Measurements from ENCODE around the gene STAT5B.

Gene STAT5B

DNA sequence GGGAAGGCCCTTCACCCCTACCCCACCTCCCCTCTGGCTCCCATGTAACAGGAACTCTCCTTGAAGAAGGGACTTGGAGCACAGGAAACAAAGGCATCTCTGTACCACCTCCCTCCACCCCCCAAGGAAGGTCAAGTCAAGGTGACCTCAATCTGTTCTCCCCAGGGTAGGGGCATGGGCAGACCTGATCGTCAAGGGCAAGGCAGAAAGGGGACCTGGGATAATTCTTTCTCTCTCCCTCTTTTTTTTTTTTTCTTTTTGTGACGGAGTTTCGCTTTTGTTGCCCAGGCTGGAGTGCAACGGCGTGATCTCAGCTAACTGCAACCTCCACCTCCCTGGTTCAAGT is 7.8 kb upstream of the STAT5B start:
- no peak for DNase-seq

DNA sequence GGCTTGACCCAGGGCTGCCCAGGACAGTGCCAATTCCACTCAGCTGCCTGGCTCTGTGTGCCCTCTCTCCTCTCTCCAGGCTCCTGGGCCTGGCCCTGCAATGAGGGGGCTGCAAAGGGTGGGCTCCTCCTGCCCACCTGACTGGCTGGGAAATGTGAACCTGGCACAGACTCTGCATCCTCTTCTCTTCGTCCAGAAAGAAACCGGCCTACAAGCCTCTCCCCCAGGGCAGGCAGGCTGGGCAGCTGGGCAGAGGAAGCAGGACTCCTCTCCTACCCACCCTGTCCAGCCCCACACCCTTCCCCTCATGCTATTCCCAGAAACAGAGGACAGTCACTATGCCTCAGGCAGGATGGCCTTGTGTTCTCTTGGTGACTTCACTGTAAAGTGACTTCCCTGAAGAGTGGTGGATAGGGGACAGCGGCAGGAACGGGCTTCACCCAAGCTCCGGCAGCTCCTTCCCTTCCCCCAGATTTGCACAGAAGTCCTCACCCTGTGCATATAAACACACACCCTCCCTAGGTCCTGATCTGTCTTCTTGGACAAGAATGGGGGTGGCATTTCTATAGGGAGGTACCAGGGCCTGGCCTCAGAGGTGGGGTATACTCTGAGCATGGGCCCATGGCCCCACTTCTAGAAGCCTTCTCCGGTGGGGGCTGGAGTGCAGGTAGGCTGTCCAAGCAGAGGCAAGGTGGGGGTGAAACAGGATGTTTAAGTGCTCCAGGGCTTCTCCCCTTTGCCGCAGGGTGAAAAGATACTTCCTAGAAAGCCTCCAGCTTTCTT is 7.2 kb upstream of the STAT5B start:
- no peak for DNase-seq

DNA sequence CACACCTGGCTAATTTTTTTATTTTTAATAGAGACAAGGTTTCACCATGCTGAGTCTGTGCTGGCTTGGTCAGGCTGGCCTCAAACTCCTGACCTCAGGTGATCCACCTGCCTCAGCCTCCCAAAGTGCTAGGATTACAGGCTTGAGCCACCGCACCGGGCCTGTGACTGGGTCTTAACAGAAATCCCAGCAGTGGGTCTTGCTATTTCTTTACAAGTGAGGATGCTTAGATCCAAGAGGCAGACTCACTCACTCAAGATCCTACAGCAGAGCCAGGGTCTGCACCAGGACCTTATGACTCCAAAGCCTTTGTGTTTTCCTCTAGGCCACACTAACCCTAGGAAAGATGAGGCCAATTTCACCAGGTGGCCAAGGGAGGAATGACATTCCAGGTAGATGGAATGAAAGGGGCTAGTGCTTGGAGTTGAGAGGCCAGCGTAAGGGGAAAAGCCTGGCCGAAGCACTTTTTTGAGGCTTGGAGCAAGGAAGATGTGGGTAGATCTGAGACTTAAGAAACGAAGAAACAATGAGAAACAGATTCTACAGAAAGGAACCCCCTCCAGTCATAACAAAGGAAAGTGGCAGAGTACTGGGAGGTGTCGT is 6.4 kb upstream of the STAT5B start:
- no peak for DNase-seq

DNA sequence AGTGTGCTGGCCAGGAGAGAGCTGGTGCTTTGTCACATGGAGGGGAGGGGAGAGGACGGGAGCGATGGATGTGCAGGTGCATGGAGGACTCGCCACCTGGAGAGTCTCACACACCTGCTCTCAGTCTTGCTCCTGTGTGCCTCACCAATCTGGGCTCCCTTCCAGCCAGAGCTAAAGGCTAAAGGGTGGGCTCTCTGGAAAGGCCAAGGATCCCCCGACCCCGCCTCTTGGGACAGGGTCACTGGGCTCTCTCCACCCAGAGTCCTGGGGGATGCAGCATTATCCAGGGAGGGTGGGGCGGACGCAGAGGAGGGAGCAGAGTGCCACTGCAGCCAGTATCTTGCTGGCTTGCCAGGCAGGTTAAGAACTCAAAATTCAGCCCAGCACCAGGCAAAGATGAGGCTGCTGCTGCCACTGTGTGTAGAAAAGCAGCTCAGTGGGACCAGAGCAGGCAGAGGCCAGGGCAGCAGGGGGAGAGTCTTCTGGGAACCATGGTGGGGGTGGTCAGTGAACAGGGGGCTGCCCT is 5.4 kb upstream of the STAT5B start:
- no peak for DNase-seq

DNA sequence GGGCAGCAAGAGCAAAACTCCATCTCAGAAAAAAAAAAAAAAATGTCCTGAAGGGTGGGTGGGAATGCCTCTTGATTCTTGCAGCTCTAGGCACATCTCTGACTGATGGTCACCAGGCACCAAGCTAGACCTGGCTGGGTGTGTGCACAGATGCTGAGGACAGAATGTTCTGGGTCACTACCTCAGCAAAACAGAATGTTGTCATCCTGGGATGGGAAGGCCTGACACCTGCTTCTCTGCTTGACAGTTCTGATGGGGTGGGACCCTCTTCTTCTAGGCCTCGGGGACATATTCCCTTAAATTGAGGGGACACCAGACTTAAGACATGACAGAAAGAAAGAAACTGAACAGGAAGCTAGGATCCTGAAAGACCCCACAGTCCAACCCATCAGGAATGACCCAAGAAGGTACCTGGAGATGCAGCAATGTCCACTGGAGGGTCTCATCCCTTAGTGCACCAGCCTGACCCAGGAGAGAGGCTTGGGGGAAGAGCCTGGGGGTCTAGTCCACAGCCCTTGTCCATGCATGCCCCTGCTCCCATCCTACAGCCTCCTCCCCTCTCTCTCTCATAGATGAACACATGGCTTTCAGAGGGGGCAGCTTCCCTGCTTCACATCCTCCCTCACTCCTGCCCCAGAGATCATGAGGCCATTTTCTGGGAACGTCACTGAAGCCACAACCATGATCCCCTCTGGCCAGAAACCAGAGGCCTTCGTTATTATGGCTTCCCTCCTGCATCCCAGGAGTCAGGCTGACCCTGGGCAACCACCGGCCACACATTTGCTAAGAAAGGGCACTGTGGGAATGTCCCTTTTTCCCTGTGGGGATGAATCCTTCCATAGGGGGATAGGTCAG is 3.8 kb upstream of the STAT5B start:
- DNase-seq: no peak

DNA sequence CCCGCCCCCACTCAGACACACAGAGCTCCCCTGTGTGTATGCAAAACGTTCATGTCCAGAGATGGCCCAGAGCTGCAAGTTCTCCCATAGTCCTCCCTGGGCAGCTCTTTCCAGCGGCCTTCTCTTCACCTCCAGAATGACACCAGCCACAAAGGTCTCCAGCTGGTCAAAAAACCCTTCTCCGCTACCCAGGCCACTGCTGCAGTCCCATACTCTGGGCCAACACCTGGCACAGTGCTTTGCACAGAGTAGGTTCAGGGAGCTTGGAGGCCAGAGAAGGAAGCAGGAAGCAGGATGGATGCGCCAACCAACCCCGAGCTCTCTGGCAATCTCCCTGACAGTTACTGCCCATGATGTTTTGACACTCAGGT is 1.1 kb upstream of the STAT5B start:
- DNase-seq: no peak

DNA sequence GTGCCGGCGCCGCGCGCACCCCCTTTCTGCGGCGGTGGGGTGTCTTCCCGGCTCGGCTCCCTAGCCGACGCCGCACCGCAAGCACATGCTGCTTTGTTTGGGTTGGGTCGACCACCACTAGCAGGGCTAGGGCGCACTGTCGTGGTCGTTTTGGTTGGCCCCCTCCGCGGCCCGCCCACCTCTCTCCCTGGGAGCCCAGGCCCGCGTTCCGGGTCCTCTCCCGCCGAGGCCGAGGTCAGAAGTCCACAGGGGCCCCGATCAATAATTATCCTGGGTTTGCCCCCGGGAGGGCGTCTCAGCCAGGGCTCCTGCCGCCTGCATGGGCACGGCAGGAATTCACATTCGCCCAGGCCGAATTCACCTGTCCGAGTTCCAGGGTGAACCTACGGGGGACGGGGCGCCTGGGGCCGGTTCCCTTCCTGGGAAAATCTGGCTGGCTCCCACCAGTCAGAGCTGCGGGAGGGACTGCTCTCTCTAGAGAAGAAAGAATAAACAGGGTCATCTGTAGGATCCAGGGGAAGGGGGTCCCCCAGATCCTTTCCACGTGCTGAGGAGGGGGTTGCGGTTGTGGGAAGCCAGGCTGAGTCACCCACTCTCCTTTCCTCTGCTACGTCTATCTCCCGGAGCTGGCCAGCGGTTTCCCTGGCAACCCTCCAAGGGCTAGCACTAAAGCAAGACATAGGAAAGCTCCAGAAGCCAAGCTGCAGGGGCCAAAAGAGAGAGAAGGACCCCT is 584 bp upstream of the STAT5B start:
- DNase-seq: peak; percentile 64 to 79 (median 70)

DNA sequence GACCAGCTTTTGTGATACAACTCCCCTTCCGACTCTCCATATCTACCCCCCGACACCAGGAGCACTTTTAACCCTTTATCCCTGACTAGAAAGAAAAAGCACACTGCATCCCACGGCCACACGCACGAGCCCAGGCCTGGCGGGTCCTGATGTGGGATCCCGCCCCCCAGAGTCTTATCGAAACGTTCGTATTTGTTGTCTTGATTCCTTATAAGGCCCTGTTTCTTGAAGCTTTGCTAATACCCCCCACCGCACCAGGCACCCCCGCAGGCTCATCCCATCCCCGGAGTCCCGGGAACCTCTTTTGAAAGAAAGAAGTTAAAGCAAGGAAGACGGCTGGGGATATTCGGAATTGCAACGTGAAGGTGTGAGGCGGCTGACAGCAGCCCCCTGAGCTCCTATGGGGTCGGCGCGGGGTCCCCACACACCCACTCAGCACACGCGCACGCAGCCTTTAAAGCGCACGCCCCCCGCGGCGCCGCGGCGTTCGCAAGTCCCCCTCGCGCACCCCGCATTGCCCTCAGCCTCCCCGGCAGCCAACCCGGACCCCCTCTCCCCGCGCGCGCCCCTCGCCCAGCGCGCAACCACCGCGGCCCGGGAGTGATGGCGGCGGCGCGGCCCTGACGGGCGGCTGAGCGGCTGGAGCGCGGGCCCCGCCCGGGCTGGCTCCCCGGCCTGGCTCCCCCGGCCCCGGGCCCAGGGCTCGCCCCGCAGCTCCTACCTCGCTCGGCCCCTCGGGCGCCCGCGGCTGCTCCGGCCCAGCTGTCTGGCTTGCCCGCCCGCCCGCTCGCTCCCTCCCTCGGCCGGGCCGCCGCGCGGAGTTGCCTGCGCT is 448 bp downstream of the STAT5B start:
- DNase-seq: peak in 2 of 3 donors; percentile 21 to 25

DNA sequence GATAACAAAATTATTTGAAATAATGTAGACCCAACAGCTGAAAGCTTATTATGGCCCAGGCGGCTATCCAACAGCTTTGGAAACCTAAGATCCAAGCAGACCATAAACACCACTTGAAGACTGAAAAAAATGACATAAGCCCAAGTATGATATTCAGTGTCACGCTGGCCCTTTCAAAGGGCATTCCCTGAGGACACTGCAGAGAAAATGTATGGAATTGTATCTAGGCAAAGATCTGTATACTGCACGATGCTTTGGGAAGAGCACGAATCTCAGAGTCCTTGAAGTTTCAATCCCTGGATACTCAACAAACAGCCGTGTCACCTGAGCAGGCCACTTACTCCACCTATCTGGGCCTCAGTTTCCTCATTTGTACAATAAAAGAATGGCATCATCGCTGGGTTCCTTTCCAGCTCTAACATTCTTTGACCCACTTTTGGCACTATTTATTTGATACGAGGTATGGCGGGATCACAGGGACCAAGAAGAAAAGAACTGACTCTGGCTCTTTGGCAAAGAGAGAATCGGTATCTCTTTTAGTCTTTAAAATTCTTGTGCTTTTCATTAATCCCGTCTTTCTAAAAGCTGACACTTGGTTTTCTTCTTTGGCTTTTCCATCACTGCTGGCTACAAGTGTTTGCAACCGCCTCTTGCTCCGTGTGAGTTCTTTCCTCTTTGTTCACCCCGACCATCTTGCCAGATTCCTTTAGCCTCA is 1.2 kb downstream of the STAT5B start:
- DNase-seq: peak in 1 of 3 donors; percentile 32

DNA sequence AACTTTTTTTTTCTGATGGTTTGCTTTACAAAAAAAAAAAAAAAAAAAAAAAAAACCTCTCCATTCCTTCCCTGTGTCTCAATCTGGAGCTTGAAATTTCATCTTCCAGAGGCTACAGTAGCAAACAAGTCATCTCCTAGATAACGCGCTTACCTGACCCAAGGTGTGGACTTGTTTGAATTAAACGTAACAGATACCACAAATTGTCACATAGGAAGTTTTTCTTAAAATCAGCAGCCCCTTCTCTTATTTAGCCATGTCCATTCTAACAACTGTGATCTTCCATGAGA is 2.0 kb downstream of the STAT5B start:
- no peak for DNase-seq

DNA sequence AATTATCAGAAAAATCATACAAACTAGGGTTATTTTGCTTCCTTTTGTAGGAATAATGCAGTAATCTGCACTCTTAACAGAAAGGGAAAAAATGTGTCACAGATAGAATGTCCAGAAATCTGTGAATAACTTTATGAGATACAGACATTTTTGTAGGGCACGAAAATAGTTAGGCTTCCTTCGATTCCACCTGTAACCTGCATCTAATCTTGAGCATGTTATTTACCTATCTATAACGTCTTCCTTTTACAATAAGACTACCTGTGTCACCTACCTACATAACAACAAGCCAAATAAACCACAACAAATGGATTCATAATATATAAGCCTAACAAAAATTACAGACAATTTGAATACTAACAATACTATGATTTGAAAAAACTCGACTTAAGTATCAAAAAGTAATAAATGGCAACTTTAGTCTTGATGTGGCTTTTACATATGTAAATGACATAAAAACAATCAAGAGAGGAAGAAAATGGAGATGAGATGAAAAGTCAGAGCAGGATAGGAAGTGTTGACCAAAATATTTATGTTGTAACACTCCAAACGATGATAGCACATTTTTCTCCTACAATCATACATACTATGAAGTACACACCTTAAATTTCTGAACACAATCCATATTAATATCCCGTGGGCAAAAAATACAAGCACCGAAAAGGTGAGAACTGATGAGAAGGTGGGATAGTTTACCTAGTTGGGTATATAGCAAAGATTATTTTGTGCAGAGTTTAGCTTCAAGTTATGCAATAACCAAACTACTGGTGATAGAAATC is 2.5 kb downstream of the STAT5B start:
- DNase-seq: no peak

DNA sequence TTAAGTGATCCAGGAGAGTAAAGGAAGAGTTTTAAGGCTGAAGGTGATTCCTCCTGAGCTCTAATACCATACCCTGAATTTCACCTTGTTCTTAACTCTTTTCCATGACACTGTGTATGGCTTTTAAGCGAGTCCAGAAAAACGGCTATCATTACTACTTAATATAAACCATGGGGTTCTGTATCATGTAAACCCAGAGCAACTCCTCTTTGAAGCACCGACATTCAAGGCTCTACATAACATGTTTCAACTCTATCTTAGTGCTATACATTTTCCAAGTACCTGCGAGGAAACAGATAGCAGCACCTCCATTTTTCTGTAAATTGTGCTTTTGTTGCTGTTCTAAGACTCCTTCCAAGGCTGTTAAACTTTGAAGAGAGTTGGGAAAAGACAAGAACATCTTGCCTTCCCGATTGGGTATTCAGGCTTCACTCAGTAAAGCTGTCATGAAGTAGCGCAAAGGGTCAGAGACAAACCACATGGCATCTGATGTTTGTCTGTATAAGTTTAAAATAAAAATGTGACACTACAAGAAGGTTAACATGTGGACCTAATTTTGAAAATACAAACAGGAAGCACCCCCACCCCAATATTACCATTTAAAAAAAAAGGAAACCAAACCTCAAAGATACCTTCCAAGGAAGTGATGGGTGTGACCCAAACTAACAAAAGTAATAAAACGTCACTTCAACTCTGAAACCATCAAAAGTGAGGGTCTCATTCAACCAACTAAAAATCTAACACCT is 3.9 kb downstream of the STAT5B start:
- no peak for DNase-seq

DNA sequence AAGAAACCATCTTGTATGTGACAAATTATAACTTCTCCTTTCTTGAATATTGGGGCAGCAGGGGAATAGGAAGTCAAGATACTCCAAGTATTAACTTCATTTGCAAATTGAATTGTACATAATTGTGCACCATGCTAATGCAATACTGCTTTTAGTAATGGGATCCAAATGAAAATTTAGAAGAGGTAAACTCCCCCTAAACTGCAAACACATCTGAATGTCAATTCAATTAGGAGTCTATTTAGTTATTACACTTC is 4.5 kb downstream of the STAT5B start:
- DNase-seq: peak in 2 of 3 donors; percentile 33 to 49

DNA sequence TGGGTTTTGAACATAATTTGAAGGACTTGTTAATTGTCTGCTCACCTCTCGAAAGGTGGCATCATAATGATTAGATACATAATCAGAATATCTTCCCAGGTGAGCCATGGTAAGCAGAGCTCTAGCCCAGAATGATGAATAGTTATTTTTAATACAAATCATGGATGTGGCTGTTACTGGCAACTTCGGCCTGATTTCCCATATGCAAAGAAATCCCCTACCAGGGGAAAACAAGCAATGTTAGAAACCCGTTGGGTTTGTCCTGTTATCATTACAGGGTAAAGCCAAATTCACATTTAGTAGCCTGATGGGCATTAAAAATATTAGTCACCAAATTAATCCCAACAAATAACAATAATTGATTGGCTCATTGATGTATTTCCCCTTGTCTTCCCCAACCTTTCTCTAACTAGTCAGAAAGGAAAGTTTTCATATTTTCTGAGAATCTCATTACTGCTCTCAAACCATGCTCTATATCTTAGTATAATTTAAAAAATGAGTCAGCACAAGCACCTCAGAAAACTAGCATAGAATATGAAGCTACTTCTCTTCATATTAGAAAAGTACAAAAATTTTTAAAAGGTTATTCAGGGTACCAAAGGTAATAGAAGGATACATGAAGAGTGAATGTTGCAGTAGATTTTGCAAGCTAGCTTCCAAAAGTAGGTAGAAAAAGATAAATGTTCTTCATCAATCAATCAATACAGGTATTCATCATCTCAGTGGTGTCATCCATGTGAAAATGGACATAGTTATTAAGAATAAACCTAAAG is 5.0 kb downstream of the STAT5B start:
- DNase-seq: no peak

DNA sequence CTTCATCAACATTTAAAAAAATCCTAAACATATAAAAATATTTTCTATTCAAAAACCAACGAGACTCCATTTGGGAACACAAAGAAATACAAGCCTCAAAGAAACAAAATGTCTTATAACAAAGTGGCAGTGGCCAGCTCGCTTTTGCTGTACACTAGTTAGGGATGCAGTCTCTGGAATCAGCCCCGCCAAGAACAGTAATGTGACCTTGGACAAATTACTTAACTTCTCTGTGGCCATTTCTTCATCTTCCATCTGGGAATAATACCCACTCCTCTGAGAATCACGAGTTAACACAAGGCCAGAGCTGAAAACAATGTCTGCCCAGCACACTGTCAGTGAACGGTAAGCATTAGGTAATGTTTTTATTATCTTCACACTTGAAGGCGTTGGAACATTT is 5.6 kb downstream of the STAT5B start:
- no peak for DNase-seq

DNA sequence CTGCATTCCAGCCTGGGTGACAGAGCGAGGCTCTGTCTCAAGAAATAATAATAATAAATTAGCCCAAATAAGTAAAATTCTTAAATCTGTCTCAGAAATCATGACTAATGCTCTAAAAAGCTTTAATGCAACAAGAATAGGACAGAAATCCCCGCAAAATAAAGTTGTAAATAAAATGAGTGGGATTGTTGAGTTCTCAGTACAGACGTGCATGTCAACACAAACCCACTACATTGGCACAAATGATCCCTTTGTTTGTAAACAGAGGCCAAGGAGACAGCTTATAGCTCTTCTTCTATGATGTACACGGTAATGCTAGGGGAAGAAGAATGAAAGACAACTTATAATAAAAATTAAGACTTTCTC is 6.0 kb downstream of the STAT5B start:
- no peak for DNase-seq

DNA sequence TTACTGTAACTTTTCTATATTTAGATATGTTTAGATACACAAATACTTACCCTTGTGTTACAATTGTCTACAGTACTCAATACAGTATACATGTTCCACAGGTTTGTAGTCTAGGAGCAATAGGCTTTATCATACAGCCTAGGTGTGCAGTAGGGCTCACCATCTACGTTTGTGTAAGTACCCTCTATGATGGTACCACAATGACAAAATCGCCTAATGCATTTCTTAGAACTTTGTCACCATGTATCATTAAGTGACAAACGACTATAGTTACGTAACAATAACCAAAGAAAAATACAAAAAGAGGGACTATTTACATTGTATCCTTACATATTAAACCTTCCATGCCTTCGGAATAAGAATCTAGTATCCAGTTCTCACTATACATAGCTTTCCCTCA is 8.0 kb downstream of the STAT5B start:
- no peak for DNase-seq

DNA sequence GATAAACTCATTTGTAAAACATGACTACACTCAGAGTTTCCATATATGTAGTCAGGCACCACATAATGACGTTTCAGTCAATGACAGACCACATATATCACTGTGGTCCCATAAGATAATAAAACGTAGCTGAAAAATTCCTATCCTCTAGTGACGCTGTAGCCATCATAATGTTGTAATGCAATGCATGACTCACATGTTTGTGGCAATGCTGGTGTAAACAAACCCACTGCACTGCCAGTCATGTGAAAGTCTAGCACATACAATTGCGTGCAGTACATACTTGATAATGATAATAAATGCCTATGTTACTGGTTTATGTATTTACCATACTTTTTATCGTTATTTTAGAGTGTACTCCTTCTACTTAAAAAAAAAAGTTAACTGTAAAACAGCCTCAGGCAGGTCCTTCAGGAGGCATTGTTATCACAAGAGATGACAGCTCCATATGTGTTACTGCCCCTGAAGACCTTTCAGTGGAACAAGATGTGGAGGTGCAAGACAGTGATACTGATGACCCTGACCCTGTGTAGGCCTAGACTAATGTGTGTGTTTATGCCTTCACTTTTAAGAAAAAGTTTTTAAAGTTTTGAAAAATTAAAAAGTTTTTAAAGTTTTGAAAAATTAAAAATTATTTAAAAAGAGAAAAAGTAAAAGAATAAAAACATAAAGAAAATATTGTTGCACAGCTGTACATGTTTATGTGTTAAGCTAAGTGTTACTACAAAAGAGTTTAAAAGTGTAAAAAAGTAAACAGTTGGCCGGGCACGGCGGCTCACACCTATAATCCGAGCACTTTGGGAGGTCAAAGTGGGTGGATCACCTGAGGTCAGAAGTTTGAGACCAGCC is 9.0 kb downstream of the STAT5B start:
- peak; percentile 82 to 96 (median 95) for DNase-seq

DNA sequence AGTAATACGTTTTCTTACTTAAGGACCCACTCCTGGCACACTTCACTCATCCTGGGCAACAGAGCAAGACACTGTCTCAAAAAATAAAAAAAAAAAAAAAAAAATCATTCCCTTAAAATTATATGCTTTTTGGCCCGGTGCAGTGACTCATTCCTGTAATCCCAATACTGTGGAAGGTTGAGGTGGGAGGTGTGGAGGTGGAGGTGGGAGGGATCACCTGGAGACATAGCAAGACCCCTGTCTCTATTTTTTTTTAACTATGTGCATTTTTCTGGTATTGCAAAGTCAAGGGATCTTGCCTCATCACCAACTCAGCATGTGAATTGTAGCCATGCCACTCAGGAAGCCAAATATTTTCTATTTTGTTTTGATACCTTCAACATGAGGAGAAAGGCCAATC is 9.7 kb downstream of the STAT5B start:
- no peak for DNase-seq
